ENCODE data around the gene PBX3. TPM values are rescaled to one million over a fixed set of nuclear protein-coding genes. Genes with fewer than 3 reads are reported as not detected.

Gene PBX3
- total and polyA plus RNA-seq, 2 donors (not counting 1 experiment from before 2014, with no cell fraction given) = 15.5 to 39.0 TPM

DNA sequence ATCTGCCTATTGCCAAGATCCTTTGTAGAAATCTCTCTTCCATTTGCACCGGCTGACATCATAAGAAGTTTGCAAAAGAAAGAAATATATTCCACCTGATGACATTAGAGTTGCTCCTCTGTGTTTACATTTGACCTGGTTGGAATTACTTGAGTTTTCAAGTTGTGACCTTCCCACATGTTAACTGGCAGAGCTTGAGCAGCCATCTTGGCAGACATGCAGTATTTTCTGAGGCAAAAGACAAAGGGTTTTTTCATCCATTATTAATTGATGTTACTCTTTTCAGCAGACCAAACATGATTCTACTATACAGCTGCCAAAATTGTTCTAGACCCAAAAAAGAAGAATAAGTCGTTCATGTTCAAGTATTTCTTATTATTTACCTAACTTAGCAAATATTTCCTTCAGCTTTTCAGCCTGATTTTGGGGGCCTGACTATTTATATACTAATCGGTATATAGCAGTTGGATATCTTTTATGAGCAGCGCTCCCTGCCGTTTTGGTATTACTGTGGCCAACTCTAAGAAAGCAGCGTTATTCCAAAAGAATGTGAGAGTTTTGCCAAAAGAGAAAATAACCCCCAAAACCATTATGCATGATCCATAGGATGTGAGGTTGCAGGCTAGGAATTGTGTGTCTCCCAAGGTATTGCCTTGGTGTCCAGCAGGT is 212.9 kb downstream of the PBX3 start:
- ChIA-PET POLR2A (no interaction called here), CTCF (no interaction called here)
- DNase-seq = no peak
- no peak overlapping the region for H3K4me2 ChIP-seq (replicated peaks; ENCODE audit: low read depth, low read length, poor library complexity, severe bottlenecking)
- no peak for ATAC-seq (ENCODE audit: low read depth)
- peaks cover 0 to 6% of the 10 kb centered on the region in 2 experiments for H3K36me3 ChIP-seq (replicated peaks in 1 of 2; ENCODE audit: control extremely low read depth in 1 of 2, control insufficient read depth in 1 of 2, extremely low read depth in 1 of 2, insufficient read depth in 2 of 2, low read length in 1 of 2)
- no peak overlapping the region for H3K4me3 ChIP-seq (ENCODE audit: control extremely low read depth in 1 of 5, extremely low read depth in 1 of 5, insufficient read depth in 1 of 5, low read depth in 2 of 5, low read length in 4 of 5)
- intact Hi-C loops (cut with micrococcal nuclease) = no loop called here
- no peak overlapping the region for H3K27ac Mint-ChIP-seq
- H3K4me3 Mint-ChIP-seq = no peak overlapping the region
- H2AFZ ChIP-seq (ENCODE audit: insufficient read depth, low read depth, low read length, poor library complexity, severe bottlenecking) = no peak overlapping the region
- no peak overlapping the region for H3K27ac ChIP-seq (ENCODE audit: low read length in 2 of 2)
- peaks cover 7 to 9% of the 10 kb centered on the region in 2 donors for H3K4me1 ChIP-seq (ENCODE audit: control insufficient read depth in 2 of 2, insufficient read depth in 2 of 2, low read length in 2 of 2)
- peaks cover 20% of the 10 kb centered on the region for H3K4me1 Mint-ChIP-seq
- no peaks in the 10 kb centered on the region for H4K20me1 ChIP-seq (ENCODE audit: control insufficient read depth, insufficient read depth, low read length, poor library complexity, severe bottlenecking)
- WGBS (ENCODE audit: insufficient coverage) = 80% methylated on average over 1 of the region's 6 CpGs
- H3K27me3 Mint-ChIP-seq = no peaks in the 10 kb centered on the region
- TF ChIP-seq, protein P1, sequence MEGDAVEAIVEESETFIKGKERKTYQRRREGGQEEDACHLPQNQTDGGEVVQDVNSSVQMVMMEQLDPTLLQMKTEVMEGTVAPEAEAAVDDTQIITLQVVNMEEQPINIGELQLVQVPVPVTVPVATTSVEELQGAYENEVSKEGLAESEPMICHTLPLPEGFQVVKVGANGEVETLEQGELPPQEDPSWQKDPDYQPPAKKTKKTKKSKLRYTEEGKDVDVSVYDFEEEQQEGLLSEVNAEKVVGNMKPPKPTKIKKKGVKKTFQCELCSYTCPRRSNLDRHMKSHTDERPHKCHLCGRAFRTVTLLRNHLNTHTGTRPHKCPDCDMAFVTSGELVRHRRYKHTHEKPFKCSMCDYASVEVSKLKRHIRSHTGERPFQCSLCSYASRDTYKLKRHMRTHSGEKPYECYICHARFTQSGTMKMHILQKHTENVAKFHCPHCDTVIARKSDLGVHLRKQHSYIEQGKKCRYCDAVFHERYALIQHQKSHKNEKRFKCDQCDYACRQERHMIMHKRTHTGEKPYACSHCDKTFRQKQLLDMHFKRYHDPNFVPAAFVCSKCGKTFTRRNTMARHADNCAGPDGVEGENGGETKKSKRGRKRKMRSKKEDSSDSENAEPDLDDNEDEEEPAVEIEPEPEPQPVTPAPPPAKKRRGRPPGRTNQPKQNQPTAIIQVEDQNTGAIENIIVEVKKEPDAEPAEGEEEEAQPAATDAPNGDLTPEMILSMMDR (IDR thresholded peaks at IDR 0.05) = no peak
- no peak for TF ChIP-seq EZH2 (IDR thresholded peaks at IDR 0.05; ENCODE audit: borderline replicate concordance, insufficient read depth, low read depth, low read length, poor library complexity, severe bottlenecking)
- H3K9ac ChIP-seq (ENCODE audit: low read length) = no peak overlapping the region
- H3K9me3 ChIP-seq (ENCODE audit: control extremely low read depth in 1 of 3, control insufficient read depth in 2 of 3, insufficient read depth in 1 of 3, low read length in 2 of 3) = no peaks in the 10 kb centered on the region
- no peaks in the 10 kb centered on the region for H3K9me3 Mint-ChIP-seq (ENCODE audit: insufficient read depth)
- H3K27me3 ChIP-seq (replicated peaks in 1 of 4; ENCODE audit: control extremely low read depth in 1 of 4, control insufficient read depth in 3 of 4, insufficient read depth in 4 of 4, low read length in 3 of 4) = no peaks in the 10 kb centered on the region
- no peaks in the 10 kb centered on the region for H3K79me2 ChIP-seq (ENCODE audit: control insufficient read depth, insufficient read depth, low read length)

DNA sequence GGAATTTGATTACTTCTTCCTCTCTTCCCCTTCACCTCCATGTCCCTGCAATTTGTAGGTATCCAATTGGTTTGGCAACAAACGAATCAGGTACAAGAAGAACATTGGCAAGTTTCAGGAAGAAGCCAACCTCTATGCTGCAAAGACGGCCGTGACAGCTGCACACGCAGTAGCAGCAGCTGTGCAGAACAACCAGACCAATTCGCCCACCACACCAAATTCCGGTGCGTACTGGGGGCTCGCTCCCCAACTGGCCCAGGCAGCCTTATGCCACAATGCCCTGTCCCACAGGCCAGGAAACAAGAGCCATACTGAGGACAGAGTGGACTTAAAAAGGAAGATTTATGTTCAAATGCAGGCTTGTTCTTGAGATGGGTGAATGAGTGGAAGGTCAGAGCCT is 213.5 kb downstream of the PBX3 start:
- H3K36me3 ChIP-seq (replicated peaks in 1 of 2; ENCODE audit: control extremely low read depth in 1 of 2, control insufficient read depth in 1 of 2, extremely low read depth in 1 of 2, insufficient read depth in 2 of 2, low read length in 1 of 2) = peaks cover 0 to 10% of the 10 kb centered on the region in 2 experiments
- Mint-ChIP-seq H3K27me3 (no peaks in the 10 kb centered on the region), H3K27ac (no peak overlapping the region), H3K4me1 (peaks cover 20% of the 10 kb centered on the region), H3K4me3 (no peak overlapping the region), H3K9me3 (ENCODE audit: insufficient read depth) (no peaks in the 10 kb centered on the region)
- H2AFZ ChIP-seq (ENCODE audit: insufficient read depth, low read depth, low read length, poor library complexity, severe bottlenecking) = no peak overlapping the region
- ATAC-seq (ENCODE audit: low read depth) (no peak), DNase-seq (no peak)
- WGBS (ENCODE audit: insufficient coverage) = 95% methylated on average over 8 of the region's 8 CpGs
- H3K4me3 ChIP-seq (ENCODE audit: control extremely low read depth in 1 of 5, extremely low read depth in 1 of 5, insufficient read depth in 1 of 5, low read depth in 2 of 5, low read length in 4 of 5) = no peak overlapping the region
- CTCF ChIA-PET = no interaction called here
- H3K27me3 ChIP-seq (replicated peaks in 1 of 4; ENCODE audit: control extremely low read depth in 1 of 4, control insufficient read depth in 3 of 4, insufficient read depth in 4 of 4, low read length in 3 of 4) = no peaks in the 10 kb centered on the region
- POLR2A ChIA-PET = no interaction called here
- peaks cover 7 to 9% of the 10 kb centered on the region in 2 donors for H3K4me1 ChIP-seq (ENCODE audit: control insufficient read depth in 2 of 2, insufficient read depth in 2 of 2, low read length in 2 of 2)
- H3K4me2 ChIP-seq (replicated peaks; ENCODE audit: low read depth, low read length, poor library complexity, severe bottlenecking) = no peak overlapping the region
- intact Hi-C loops (cut with micrococcal nuclease) = no loop called here
- H3K9ac ChIP-seq (ENCODE audit: low read length) = no peak overlapping the region
- H3K79me2 ChIP-seq (ENCODE audit: control insufficient read depth, insufficient read depth, low read length) = no peaks in the 10 kb centered on the region
- no peaks in the 10 kb centered on the region for H4K20me1 ChIP-seq (ENCODE audit: control insufficient read depth, insufficient read depth, low read length, poor library complexity, severe bottlenecking)
- TF ChIP-seq, protein P1 (IDR thresholded peaks at IDR 0.05) = no peak
- no peak for TF ChIP-seq EZH2 (IDR thresholded peaks at IDR 0.05; ENCODE audit: borderline replicate concordance, insufficient read depth, low read depth, low read length, poor library complexity, severe bottlenecking)
- H3K9me3 ChIP-seq (ENCODE audit: control extremely low read depth in 1 of 3, control insufficient read depth in 2 of 3, insufficient read depth in 1 of 3, low read length in 2 of 3) = no peaks in the 10 kb centered on the region
- no peak overlapping the region for H3K27ac ChIP-seq (ENCODE audit: low read length in 2 of 2)

All from B cell (primary cell).